ENCODE results near the gene PDS5A.

The PDS5A gene

DNA sequence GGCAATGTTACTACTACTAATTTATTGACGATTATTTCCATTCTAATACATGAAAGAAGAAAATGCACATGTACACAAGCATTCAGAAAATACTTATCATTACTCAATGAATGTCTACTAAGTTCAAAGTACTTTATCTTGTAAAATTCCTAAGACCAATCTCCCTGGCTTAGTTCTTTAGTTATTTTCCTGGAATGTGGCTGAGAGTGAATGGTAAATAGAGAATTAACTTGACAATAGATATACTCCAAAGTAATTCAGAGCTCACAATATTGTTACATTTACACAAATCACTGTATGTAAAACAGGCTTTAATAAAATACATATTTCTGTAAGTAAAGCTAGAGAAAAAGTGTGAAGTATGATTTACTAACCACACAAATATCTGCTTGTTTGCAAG lies 79.7 kb downstream of the PDS5A start:
- TF ChIP-seq TAF1 (IDR thresholded peaks at IDR 0.05; ENCODE audit: borderline replicate concordance, insufficient read depth, low read length) (no peak), SIN3A (IDR thresholded peaks at IDR 0.05; ENCODE audit: borderline replicate concordance, insufficient read depth, low read length) (no peak), FOXP2 (optimal IDR thresholded peaks at IDR 0.05; ENCODE audit: borderline replicate concordance, extremely low read depth, extremely low read length, insufficient read depth) (no peak), POLR2AphosphoS5 (IDR thresholded peaks at IDR 0.05; ENCODE audit: low read depth, low read length) (no peak)
- TF ChIP-seq, protein P1, sequence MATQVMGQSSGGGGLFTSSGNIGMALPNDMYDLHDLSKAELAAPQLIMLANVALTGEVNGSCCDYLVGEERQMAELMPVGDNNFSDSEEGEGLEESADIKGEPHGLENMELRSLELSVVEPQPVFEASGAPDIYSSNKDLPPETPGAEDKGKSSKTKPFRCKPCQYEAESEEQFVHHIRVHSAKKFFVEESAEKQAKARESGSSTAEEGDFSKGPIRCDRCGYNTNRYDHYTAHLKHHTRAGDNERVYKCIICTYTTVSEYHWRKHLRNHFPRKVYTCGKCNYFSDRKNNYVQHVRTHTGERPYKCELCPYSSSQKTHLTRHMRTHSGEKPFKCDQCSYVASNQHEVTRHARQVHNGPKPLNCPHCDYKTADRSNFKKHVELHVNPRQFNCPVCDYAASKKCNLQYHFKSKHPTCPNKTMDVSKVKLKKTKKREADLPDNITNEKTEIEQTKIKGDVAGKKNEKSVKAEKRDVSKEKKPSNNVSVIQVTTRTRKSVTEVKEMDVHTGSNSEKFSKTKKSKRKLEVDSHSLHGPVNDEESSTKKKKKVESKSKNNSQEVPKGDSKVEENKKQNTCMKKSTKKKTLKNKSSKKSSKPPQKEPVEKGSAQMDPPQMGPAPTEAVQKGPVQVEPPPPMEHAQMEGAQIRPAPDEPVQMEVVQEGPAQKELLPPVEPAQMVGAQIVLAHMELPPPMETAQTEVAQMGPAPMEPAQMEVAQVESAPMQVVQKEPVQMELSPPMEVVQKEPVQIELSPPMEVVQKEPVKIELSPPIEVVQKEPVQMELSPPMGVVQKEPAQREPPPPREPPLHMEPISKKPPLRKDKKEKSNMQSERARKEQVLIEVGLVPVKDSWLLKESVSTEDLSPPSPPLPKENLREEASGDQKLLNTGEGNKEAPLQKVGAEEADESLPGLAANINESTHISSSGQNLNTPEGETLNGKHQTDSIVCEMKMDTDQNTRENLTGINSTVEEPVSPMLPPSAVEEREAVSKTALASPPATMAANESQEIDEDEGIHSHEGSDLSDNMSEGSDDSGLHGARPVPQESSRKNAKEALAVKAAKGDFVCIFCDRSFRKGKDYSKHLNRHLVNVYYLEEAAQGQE (IDR thresholded peaks at IDR 0.05; ENCODE audit: insufficient read depth in 1 of 2, low read depth in 2 of 2, low read length in 2 of 2) = no peak

DNA sequence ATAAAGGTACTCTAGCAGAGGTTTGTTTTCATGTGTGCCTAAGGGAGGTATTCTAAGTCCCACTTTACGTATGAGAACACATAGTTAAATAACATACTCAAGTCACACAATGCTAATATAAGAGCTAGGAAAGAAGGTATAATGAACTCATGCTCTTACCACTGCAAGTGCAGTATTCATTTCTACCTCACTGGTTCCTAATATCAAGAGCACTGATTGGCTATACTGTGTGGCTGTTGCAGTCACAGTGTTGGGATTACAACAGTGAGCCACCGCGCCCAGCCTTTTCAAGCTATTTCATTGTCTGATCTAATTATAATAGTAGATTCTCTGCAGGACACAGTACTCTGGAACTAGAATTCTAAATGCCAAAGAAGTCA lies 84.0 kb downstream of the PDS5A start:
- no peak for TF ChIP-seq FOXP2 (optimal IDR thresholded peaks at IDR 0.05; ENCODE audit: borderline replicate concordance, extremely low read depth, extremely low read length, insufficient read depth)
- TF ChIP-seq TAF1 (IDR thresholded peaks at IDR 0.05; ENCODE audit: borderline replicate concordance, insufficient read depth, low read length) = no peak
- TF ChIP-seq SIN3A (IDR thresholded peaks at IDR 0.05; ENCODE audit: borderline replicate concordance, insufficient read depth, low read length) = no peak
- TF ChIP-seq POLR2AphosphoS5 (IDR thresholded peaks at IDR 0.05; ENCODE audit: low read depth, low read length) = no peak
- TF ChIP-seq, protein P1 (IDR thresholded peaks at IDR 0.05; ENCODE audit: insufficient read depth in 1 of 2, low read depth in 2 of 2, low read length in 2 of 2) = no peak

DNA sequence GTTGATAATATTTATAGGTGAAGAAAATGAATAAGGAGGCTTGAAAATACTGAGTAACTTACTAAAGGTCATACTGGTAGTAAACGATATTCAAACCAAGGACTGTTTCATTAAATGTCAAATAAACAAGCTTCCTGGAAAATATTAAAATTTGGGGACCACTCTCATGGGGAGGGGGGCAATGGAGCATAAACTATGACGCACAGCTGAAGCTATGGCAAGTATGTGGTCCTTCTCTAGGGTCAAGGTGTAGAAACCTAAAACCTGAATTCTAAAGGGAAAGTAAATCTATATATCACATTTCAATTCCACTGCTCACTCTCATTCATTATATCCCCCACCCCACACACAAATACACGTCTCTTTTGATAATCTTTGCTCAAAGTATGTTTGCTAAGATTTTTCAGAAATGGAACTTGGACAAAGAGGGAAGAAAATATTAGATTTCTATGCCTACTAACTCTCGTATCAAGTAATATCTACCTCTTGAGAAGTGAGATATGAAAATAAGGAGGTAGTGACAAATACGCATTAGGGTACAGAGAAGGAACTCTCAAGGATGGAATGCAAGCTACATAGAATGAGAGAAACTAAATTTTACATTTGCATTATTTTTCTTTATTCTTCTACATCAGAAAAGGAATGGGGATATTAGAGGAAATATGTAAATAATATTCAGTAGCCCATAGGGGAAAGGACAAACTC lies 84.6 kb downstream of the PDS5A start:
- TF ChIP-seq, protein P1 (IDR thresholded peaks at IDR 0.05; ENCODE audit: insufficient read depth in 1 of 2, low read depth in 2 of 2, low read length in 2 of 2) = no peak
- no peak for TF ChIP-seq TAF1 (IDR thresholded peaks at IDR 0.05; ENCODE audit: borderline replicate concordance, insufficient read depth, low read length)
- TF ChIP-seq SIN3A (IDR thresholded peaks at IDR 0.05; ENCODE audit: borderline replicate concordance, insufficient read depth, low read length) = no peak
- TF ChIP-seq POLR2AphosphoS5 (IDR thresholded peaks at IDR 0.05; ENCODE audit: low read depth, low read length) = no peak
- TF ChIP-seq FOXP2 (optimal IDR thresholded peaks at IDR 0.05; ENCODE audit: borderline replicate concordance, extremely low read depth, extremely low read length, insufficient read depth) = no peak

DNA sequence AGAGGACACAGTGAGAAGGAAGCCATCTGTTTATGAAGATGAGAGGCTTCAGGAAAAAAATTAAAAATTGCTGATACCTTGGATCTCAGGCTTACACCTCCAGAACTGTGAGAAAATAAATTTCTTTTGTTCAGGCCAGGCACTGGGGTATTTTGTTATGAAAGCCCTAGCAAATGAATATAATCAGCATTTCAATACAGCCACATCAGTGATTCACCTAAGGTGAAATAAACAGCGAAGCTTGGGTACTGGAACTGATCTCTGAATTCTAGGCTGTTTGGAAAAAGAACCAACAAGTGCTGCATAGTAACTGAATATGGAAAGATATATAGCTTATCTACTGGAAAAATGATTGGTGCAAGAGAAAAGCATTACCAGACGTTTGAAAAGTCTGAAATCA lies 88.5 kb downstream of the PDS5A start:
- TF ChIP-seq SIN3A (IDR thresholded peaks at IDR 0.05; ENCODE audit: borderline replicate concordance, insufficient read depth, low read length) = no peak
- TF ChIP-seq FOXP2 (optimal IDR thresholded peaks at IDR 0.05; ENCODE audit: borderline replicate concordance, extremely low read depth, extremely low read length, insufficient read depth) = no peak
- TF ChIP-seq, protein P1 (IDR thresholded peaks at IDR 0.05; ENCODE audit: insufficient read depth in 1 of 2, low read depth in 2 of 2, low read length in 2 of 2) = no peak
- TF ChIP-seq TAF1 (IDR thresholded peaks at IDR 0.05; ENCODE audit: borderline replicate concordance, insufficient read depth, low read length) = no peak
- no peak for TF ChIP-seq POLR2AphosphoS5 (IDR thresholded peaks at IDR 0.05; ENCODE audit: low read depth, low read length)

Data from PFSK-1 (cell line).